AG04450 (cell line): ENCODE measurements around the gene ZNF581. TPM values are rescaled to one million over a fixed set of nuclear protein-coding genes. Genes with fewer than 3 reads are reported as not detected.
A peak's percentile ranks its signal among the peaks of the same experiment; 100 is the strongest.

Source experiments
- CTCF ChIA-PET: fragments of 300-600, 350-600 bp; formaldehyde crosslinking; extraction: SDS; loops from one replicate; lab custom pipeline; 2022; ENCODE audit warnings: antibody characterized with exemption, inconsistent platforms; lab: Charles Lee
- POLR2A ChIA-PET: fragments of 350-600 bp; formaldehyde crosslinking; extraction: SDS; loops from one replicate; lab custom pipeline; 2021; ENCODE audit warnings: antibody characterized with exemption, inconsistent platforms; lab: Yijun Ruan, JAX
- DNase-seq: peaks from one replicate; pipeline ENCODE4 v3.0.0-alpha.2; 2011; ENCODE audit warnings: low read depth, low spot score
- H3K27ac ChIP-seq: one replicate; pipeline ENCODE4 v1.5.1; 2012; ENCODE audit warnings: low read depth, low read length, control low read depth
- H3K27me3 ChIP-seq: one replicate; pipeline ENCODE4 v1.6.0; 2012; ENCODE audit warnings: low read length; ENCODE audit not compliant: control insufficient read depth, insufficient read depth
- H3K4me3 ChIP-seq: 2 replicates; pipeline ENCODE4 v1.5.1; 2011; ENCODE audit warnings: mild to moderate bottlenecking, low read depth, low read length, control low read depth
- H3K9me3 ChIP-seq: 2 replicates; pipeline ENCODE4 v1.5.1; 2012; ENCODE audit warnings: low read length; ENCODE audit not compliant: control insufficient read depth, insufficient read depth
- CTCF ChIP-seq: IDR thresholded peaks from 2 replicates; pipeline ENCODE4 v1.5.1; 2011; ENCODE audit warnings: low read depth, low read length, control low read depth, inconsistent platforms
- polyA plus RNA-seq: library from polyadenylated mRNA; depleted of rRNA; stranded (reverse); fragments of >200 nt; gene quantifications from 2 replicates; pipeline ENCODE4 v1.2.3, GENCODE V29; 2011

Gene ZNF581
- polyA plus RNA-seq, 1 experiment: 19.1 TPM

GRCh38 chr19:55640577-55641425, 2.6 kb upstream of the ZNF581 start, which contains the start of gene ZNF580:
ZNF580 (plus strand) TSS chr19:55641002; CDS start chr19:55642509, 1,507 bp downstream.
- H3K27ac ChIP-seq: peak within 1 kb of the TSS; percentile 85
- H3K27me3 ChIP-seq: no peaks in the 10 kb centered on the region
- DNase-seq: no peak
- ChIA-PET CTCF (no interaction called here), POLR2A (interaction anchor here (1.0 to 1.4 kb wide), 2 partner anchors 16 to 42 kb away, joined by 3 to 4 read pairs; partner anchors contain the start of genes FIZ1 and ZNF784)
- no peaks in the 10 kb centered on the region; the same call in 1 of the 2 replicates for H3K9me3 ChIP-seq
- H3K4me3 ChIP-seq: peak within 1 kb of the TSS; percentile 84
- no peak for TF ChIP-seq CTCF

- CTCF ChIA-PET: interaction anchor here (0.6 to 1.6 kb wide), 2 partner anchors 12 to 174 kb away, joined by 3 read pairs; no protein-coding TSS in a partner anchor
- POLR2A ChIA-PET: interaction anchor here (1.3 kb wide), 1 partner anchor 42 kb away, joined by 5 read pairs; the partner anchor contains the start of genes FIZ1 and ZNF524
These were observed 1.9 kb upstream of the ZNF581 start for GRCh38 chr19:55641426-55642152.

GRCh38 chr19:55642153-55643002, 1.1 kb upstream of the ZNF581 start:
- H3K27me3 ChIP-seq: no peaks in the 10 kb centered on the region
- no peak for TF ChIP-seq CTCF
- no peaks in the 10 kb centered on the region; the same call in 1 of the 2 replicates for H3K9me3 ChIP-seq
- H3K27ac ChIP-seq: peak overlapping the region; percentile 73
- ChIA-PET POLR2A (interaction anchor here (1.2 to 1.5 kb wide), 3 partner anchors 18 to 525 kb away, joined by 3 to 5 read pairs (median 4); partner anchors contain the start of genes FIZ1, PPP1R12C, ZNF524 and ZNF784), CTCF (interaction anchor here (0.6 to 1.6 kb wide), 4 partner anchors 10 to 175 kb away, joined by 3 to 4 read pairs (median 3); no protein-coding TSS in a partner anchor)
- peak overlapping the region; percentile 84 for H3K4me3 ChIP-seq
- no peak for DNase-seq

More at GRCh38 chr19:55641426-55642152, 1.9 kb upstream of the ZNF581 start:
- no peak for DNase-seq
- peak overlapping the region; percentile 83 for H3K27ac ChIP-seq
- no peak for TF ChIP-seq CTCF
- H3K9me3 ChIP-seq: no peaks in the 10 kb centered on the region; the same call in 1 of the 2 replicates
- no peaks in the 10 kb centered on the region for H3K27me3 ChIP-seq
- peak overlapping the region; percentile 84 for H3K4me3 ChIP-seq

- ChIA-PET CTCF (interaction anchor here (1.5 kb wide), 1 partner anchor 9 kb away, joined by 7 read pairs; no protein-coding TSS in a partner anchor), POLR2A (no interaction called here)
- Histone ChIP-seq H3K9me3 (no peaks in the 10 kb centered on the region; the same call in 1 of the 2 replicates), H3K27ac (peak overlapping the region; percentile 52), H3K4me3 (peak overlapping the region; percentile 84), H3K27me3 (no peaks in the 10 kb centered on the region)
- no peak for DNase-seq
- TF ChIP-seq CTCF: no peak
These were observed 383 bp downstream of the ZNF581 start for GRCh38 chr19:55643887-55644176.
